NB4 (cell line): Measurements from ENCODE around the gene PNPO.

Experiments
- MYC ChIP-seq: IDR thresholded peaks from 2 replicates; pipeline ENCODE4 v1.6.1; 2011; ENCODE audit warnings: low read depth, low read length
- TF ChIP-seq, protein P1 (sequence below): IDR thresholded peaks from one replicate; pipeline ENCODE4 v1.5.1; 2012; ENCODE audit warnings: low read depth, low read length
- TF ChIP-seq, protein P2 (sequence below): IDR thresholded peaks from 2 replicates; pipeline ENCODE4 v1.6.1; 2011; ENCODE audit warnings: low read depth, low read length

DNA sequence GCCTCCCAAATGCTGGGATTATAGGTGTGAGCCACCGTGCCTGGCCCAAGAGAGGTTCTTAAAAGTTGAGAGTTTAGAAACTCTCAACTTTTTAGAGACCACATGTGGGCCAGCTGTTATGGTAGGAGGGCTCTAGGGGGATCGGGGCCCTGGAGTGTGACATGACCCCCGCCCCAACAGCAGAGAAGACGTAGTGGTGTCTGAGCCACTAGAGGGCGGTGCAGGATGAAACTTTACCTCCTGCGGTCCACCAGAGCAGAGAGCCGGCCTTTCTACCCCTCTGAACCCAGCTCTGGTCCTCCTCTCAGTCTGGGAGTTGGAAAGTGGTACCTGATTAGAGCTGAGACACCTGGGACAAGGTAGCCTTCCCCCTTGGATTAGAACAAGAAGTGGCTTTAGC lies 37.0 kb downstream of the PNPO start:
- TF ChIP-seq, protein P1, sequence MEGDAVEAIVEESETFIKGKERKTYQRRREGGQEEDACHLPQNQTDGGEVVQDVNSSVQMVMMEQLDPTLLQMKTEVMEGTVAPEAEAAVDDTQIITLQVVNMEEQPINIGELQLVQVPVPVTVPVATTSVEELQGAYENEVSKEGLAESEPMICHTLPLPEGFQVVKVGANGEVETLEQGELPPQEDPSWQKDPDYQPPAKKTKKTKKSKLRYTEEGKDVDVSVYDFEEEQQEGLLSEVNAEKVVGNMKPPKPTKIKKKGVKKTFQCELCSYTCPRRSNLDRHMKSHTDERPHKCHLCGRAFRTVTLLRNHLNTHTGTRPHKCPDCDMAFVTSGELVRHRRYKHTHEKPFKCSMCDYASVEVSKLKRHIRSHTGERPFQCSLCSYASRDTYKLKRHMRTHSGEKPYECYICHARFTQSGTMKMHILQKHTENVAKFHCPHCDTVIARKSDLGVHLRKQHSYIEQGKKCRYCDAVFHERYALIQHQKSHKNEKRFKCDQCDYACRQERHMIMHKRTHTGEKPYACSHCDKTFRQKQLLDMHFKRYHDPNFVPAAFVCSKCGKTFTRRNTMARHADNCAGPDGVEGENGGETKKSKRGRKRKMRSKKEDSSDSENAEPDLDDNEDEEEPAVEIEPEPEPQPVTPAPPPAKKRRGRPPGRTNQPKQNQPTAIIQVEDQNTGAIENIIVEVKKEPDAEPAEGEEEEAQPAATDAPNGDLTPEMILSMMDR, result peak; percentile 74
- TF ChIP-seq MYC, result no peak
- TF ChIP-seq, protein P2, sequence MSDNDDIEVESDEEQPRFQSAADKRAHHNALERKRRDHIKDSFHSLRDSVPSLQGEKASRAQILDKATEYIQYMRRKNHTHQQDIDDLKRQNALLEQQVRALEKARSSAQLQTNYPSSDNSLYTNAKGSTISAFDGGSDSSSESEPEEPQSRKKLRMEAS, result no peak
